ENCODE results near the gene MYO3B.

MYO3B gene

GRCh38 chr2:170681311-170681710 lies 503.4 kb downstream of the MYO3B start:
- DNase-seq (ENCODE audit: low read depth in 3 of 3, low spot score in 1 of 3): no peak

- no peak for DNase-seq (ENCODE audit: low read depth in 3 of 3, low spot score in 1 of 3)
These were observed 507.6 kb downstream of the MYO3B start for GRCh38 chr2:170685591-170685990.

GRCh38 chr2:170689481-170689880 lies 511.5 kb downstream of the MYO3B start:
- no peak for DNase-seq (ENCODE audit: low read depth in 3 of 3, low spot score in 1 of 3)

GRCh38 chr2:170690640-170691039 lies 512.7 kb downstream of the MYO3B start:
- DNase-seq (ENCODE audit: low read depth in 3 of 3, low spot score in 1 of 3): no peak

GRCh38 chr2:170694316-170694715 lies 516.4 kb downstream of the MYO3B start:
- no peak for DNase-seq (ENCODE audit: low read depth in 3 of 3, low spot score in 1 of 3)

GRCh38 chr2:170695521-170696410 lies 517.8 kb downstream of the MYO3B start:
- no peak for DNase-seq (ENCODE audit: low read depth in 3 of 3, low spot score in 1 of 3)

GRCh38 chr2:170696948-170697347 lies 519.0 kb downstream of the MYO3B start:
- no peak for DNase-seq (ENCODE audit: low read depth in 3 of 3, low spot score in 1 of 3)

- no peak for DNase-seq (ENCODE audit: low read depth in 3 of 3, low spot score in 1 of 3)
These were observed 523.1 kb downstream of the MYO3B start for GRCh38 chr2:170701011-170701410.

- DNase-seq (ENCODE audit: low read depth in 3 of 3, low spot score in 1 of 3): no peak
These were observed 526.0 kb downstream of the MYO3B start for GRCh38 chr2:170703776-170704476.

Measured in stimulated activated CD4-positive, alpha-beta T cell treated with anti-CD3 and anti-CD28 coated beads, TNF-alpha, amount 100 ng/mL, for 1 hour (primary cell).